ENCODE results near the gene ATAD3A.

DNA sequence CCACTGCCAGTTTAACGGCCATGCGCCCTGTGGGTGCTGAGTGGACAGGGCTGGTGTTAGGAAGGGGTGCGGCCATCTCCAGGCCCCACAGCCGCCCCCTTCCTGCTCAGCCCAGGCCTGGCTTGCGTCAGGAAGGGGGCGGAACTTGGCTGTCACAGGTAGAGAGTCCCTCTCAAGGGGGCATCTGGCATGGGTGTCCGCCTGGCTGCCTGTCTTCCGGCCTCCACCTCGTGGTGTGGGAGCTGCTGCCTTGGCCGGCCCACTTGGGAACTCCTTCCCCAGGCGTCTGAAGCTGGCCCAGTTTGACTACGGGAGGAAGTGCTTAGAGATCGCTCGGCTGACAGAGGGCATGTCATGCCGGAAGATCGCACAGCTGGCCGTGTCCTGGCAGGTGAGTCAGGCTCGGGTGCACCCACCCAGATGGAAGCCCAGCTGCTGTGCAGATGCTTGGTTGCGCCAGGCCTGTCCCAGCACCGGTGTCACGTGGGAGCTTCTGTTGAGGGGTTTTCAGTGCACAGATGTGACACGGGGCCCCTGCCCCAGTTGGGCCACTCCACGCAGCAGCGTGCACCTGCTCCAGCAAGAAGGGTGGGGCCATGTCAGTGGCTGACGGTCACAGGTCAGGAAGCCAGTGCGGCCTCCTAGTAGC, 49.5 kb upstream of the ATAD3A start:
- no peak for TF ChIP-seq CTCF (IDR thresholded peaks at IDR 0.05)
- no peak for TF ChIP-seq POLR2A (IDR thresholded peaks at IDR 0.05)

Data from uterus (tissue), 2 donors.